Omental fat pad (tissue), 4 donors: ENCODE measurements around the gene AGAP1. TPM values are rescaled to one million over a fixed set of nuclear protein-coding genes. Genes with fewer than 3 reads are reported as not detected.

Experiments used
- ATAC-seq: fragments of 150-250 bp; one replicate; pipeline ENCODE4 v1.9.1; 2016; ENCODE audit warnings: mild to moderate bottlenecking, moderate library complexity; ENCODE audit not compliant: low FRiP score
- DNase-seq: peaks from one replicate; pipeline ENCODE4 v3.0.0-alpha.2; 2019; ENCODE audit warnings: low spot score
- CTCF ChIP-seq, 3 donors: fragments of 450-650 bp; IDR thresholded peaks; one replicate each; pipeline ENCODE4 v1.5.1; 2016 to 2017; ENCODE audit warnings: antibody characterized with exemption in 3 of 3, mild to moderate bottlenecking in 3 of 3, moderate library complexity in 2 of 3
- total RNA-seq, 4 donors: library from RNA; depleted of rRNA; stranded (reverse); fragments of >200 nt; gene quantifications; one replicate each; pipeline ENCODE4 v1.1.0, GENCODE V29; 2016

The AGAP1 gene
- total RNA-seq, 4 donors from 2014 or later: 15.5 to 24.3 (median 16.2) TPM

DNA sequence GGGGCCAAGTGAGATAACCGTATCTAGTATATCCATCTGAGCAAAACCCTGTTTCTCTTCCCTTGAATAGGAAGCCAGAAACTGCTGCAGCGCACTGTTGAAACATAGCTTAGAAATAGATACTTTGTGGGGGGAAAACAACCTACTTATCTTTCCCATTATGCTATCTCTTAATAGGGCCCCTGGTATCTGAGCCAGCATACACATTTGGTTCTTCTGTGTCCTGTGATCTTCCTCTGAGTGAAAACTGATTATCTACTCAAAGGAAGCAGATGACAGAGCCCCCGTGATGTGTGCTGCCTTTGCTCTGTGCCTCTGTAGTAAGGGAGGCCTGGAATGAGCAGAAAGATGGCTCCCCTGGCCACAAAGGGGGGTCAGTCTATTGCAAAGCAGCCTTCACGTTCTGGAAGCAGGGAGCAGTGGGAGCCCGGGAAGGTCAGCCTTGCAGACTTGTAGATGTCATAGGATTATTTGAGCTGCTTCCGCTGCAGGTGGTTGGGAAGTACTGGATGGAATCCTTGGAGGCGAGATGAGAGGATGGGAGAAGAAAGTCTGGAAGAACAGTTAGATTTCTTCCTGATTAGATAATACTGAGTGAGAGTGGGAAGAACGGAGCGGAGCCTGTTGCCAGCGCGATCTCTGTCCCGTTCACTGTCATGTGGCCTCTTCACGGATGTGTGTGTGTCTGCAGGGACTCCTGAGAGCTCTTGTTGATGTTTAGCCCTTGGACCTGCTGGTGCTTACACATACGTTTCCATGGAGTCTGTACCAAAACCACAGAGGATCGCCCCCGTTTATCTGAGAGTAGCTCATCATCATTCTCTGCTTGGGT lies 150.1 kb downstream of the AGAP1 start:
- TF ChIP-seq CTCF (IDR thresholded peaks at IDR 0.05): no peak
- DNase-seq (no peak), ATAC-seq (no peak)

DNA sequence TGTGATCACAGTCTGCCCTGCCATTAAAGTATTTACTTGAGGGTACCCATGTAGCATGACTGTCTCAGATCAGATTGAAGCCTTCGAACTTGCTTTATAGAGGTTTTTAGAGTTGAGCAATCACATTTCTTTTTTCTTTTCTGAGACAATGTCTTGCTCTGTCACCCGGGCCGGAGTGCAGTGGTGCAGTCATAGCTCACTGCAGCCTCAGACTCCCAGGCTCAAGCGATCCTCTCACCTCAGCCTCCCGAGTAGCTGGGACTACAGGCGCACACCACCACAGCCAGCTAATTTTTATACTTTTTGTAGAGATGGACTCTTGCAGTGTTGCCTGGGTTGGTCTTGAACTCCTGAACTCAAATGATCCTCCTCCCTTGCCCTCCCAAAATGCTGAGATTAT lies 153.4 kb downstream of the AGAP1 start:
- DNase-seq (no peak), ATAC-seq (no peak)
- TF ChIP-seq CTCF (IDR thresholded peaks at IDR 0.05): no peak

GRCh38 chr2:235647877-235648276 lies 154.0 kb downstream of the AGAP1 start:
- ATAC-seq: no peak
- no peak for TF ChIP-seq CTCF (IDR thresholded peaks at IDR 0.05)
- no peak for DNase-seq

DNA sequence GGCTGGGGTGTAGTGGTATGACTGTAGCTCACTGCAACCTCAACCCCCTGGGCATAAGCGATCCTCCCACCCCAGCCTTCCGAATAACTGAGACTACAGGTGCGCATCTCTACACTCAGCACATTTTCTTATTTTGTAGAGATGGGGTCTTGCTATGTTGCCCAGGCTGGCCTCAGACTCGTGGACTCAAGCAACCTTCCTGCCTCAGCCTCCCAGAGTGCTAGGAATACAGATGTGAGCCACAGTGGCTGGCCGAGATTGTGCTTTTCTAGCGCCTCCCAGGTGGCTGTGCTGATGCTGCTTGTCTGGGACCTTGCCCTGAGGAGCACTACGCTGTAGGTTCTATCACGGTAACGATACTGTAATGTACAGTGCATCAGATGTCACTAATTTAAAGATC lies 155.6 kb downstream of the AGAP1 start:
- no peak for TF ChIP-seq CTCF (IDR thresholded peaks at IDR 0.05)
- no peak for DNase-seq
- ATAC-seq: no peak

DNA sequence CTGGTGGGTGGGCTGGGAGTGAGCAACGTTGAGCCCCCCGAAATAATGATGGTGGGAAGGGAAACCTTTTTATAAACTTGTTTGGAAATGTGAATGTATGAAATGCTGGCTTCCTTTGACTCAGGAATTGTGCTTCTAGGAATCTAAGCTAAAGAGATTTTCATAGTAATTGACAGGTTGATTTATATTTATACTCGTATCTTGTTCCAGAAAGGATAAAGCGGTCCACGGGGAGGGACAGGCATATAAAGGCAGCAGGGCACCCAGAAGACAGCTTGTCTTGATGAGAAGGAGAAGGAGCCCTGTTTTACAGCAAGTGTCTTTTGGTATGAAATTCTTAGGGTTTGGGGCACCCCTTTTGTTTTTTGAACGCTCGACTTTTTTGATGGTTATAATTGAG lies 157.8 kb downstream of the AGAP1 start:
- DNase-seq (no peak), ATAC-seq (no peak)
- TF ChIP-seq CTCF (IDR thresholded peaks at IDR 0.05): no peak

DNA sequence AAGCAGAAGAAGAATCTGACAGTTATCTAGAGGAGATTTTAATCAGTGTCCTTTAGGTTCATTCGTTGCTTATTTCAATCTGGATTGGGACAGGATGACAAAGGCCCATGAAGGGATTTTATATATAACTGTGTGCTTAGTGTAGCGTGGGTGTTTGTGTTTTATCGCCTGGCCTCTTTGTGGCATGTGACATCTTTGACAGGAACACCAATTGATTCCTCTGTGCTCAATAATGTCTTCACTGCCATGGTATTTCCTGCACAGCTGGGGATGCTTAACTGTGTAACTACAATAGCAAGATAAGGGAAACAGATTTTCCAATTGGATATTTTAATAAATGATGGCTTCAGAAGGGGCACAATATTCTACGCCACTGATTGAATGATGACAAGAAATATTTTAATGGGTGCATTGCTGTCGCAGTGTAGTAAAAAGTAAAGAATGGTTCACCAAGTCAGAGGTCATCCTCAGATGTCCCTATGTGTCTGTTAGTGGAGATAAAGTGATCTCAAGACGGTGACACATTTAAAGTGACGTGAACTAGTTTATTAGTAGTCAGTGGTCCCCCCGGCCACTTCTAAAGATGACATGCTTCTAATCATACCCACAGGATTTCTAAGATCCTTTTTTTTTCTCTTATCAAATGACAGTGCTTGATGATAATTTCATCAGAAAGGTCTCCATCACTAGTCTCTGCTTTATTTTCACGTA lies 160.4 kb downstream of the AGAP1 start:
- no peak for TF ChIP-seq CTCF (IDR thresholded peaks at IDR 0.05)
- ATAC-seq: no peak
- DNase-seq: no peak
